Measurements from ENCODE around the gene BMP5.
A peak's percentile ranks its signal among the peaks of the same experiment; 100 is the strongest.

Gene BMP5

DNA sequence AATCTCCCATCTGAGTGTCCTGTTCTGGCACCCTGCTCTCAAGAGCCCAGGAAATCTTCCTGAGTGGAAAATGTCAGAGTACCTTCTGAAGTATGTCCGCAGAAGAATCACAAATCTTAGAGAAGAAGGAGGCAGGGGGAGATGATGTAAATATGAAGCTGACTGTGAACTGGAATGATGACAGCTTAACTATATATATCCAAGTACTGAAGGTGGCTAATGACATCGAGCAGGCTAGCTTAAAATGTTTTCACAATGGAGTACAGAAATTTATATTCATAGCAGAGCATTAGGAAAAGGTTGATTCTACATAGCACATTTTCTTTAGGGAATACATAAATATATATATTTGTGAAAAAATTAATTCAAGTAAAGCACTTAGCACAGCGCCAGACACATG, 64.3 kb downstream of the BMP5 start:
- no peak for DNase-seq (ENCODE audit: low read depth)

DNA sequence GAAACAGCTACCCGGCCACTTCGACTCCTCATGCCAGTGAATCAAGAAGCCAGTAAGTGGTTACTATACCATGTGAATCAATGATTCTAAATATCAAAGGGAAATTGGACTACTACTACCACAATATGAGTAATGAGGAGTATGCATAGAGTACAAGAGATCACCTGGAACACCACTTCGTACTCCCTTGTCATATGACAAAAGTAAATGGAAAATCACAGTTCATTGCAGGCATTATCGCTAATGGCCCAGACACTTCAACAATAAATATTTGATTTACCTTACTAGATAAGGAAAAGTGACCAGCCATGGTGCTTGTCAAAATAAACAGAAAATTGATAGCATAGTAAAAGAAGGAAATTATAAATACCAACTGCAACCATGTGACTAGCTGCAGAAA, 73.1 kb downstream of the BMP5 start:
- DNase-seq (ENCODE audit: low read depth): no peak

DNA sequence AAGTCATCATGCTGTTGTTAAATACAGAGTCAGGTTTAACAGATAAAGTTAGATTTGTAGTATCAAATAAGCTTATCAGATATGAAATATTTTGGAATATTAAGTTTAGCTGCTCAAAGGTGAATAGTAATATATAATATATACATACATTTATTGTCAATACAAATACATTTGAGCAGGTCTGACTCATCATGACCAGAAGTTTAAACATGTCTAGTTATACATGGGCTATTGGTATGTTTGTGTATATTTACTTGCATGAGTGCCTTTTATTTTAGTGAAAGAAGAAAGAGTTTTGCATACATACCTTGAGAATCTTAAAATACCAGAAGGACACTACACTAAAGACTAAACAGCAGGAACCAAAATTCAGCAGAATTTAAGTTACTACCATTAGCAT, 76.8 kb downstream of the BMP5 start:
- no peak for DNase-seq (ENCODE audit: low read depth)

DNA sequence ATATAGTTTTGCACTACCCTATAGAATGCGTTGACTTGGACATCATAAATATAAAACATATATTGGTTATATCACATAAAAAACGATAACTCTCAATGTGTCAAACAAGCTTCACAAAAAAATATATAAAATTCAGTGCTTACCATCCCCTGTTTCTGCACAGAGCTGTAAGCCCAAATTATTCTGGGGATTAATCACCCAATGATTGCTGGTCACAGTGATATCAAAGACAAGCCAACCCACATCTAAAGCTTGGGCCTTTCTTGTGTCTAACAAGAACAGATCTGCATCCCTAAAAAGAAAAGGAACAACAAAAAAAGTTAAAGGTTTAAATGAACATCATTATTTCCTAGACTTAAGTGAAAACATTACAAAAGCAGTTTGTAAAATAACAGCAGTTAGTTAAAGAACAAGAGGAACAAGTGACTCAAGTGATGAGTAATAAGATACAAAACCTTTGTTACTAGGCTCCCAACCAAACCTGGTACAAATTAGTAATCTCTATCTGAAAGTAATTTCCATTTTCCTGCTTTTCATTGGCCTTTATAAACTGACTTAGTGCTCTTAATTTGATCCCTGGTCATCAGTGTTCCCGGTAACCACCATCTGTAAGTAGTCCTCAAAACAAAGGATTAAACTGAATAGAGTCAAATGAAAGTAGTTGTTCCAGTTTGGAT, 81.1 kb downstream of the BMP5 start:
- peak; percentile 45 for DNase-seq (ENCODE audit: low read depth)

DNA sequence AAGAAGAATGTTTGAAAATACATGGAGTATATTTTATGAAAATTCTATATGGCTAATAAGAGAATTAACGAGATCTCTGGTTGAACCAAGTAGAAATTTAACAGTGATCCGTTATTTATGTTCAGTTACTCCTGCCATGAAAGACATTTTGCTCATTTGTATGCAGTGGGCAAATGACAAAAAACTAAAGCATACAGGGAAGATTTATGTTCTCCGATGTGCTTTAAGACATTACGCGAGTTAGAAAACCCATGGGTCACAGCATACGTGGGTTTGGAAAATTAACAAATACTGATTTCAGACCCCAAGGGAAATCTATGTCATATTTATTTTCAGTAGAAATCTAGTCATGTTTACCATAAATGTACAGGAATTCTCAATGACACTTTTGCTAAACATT, 90.1 kb downstream of the BMP5 start:
- DNase-seq (ENCODE audit: low read depth): no peak

DNA sequence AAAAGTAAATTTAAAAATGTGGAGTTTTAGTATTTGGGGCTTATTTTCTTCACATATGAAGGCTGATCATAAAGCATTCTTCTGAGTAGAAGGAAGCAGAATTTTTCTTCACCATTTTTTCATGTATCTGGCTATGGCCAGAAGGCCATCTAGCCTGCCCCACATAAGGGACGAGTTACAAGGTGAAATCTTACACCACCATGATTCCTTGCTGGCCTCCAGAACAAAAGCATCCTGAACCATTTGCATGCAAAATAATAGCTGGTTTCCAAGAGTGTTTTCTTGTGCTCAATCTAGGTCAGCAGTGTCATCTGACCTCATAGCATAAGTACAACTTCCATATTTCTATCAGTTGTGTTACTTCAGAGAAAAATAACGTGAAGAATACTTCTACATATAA, 93.1 kb downstream of the BMP5 start:
- no peak for DNase-seq (ENCODE audit: low read depth)

DNA sequence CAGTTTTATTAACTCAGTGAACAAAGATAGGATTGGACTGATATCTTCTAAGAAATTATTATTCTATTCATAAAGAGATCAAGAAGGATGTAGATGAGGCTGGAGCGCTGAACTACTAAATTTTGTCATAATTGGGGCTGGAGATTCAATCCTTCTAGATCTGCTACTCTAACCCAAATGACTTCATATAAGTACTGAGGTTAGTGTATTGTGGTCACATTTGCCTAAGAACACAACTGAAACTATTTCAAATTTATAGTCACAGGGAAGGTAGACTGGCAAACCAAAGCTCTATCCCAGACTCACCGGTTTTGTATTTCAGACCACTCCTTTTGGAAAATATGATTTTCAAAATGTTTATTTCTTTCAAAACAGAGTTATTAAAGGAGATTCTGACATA, 96.7 kb downstream of the BMP5 start:
- no peak for DNase-seq (ENCODE audit: low read depth)

DNA sequence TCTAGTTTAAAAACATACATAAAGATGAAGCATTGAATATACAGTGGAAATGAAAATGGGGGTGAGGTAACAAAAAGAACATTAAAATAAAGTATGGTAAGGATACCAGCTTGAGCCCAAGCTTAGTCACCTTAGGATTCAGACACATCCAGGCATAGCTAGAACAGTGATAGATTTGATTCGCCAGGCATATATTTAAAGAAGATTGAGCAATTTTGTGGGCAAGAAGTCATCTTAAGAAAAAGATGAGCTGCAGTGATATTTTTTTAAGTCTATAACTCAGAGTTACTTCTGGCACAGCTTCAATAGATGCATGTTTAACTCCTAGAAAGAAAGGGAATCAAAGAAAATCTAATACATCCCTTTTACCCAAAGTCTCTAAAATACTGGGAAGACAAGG, 97.9 kb downstream of the BMP5 start:
- DNase-seq (ENCODE audit: low read depth): peak; percentile 29

DNA sequence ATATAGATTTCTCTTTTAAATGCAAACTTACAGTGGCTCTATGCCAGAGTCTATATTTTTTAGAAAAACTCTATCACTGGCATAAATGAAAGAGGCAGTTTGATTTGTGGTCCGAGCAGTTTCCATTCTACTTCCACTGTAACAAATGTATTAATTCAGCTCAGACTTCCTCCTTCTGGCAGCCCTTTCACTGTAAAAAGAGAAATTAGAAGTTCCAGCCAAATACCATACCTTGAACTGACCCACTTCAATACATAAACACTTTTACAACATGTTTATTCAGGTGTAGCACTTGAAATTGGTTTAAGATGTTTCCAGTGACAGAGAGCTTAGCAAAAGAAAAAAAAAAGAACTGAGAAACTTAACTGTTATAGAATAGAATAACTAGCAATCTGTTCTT, 99.3 kb downstream of the BMP5 start:
- DNase-seq (ENCODE audit: low read depth): no peak

DNA sequence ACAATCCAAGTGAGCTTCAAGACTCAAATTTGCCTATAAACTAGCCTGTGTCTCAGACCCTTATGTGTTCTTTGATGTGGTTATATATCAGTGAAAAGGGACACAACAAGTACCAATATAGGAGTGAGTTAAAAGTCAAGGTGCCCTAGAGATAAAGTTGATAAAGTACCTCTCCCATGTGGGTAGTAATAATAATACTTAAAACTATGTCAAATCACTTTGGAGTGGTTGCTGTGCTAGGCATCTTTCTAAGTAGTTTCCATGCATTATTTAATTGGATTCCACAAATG, 100.4 kb downstream of the BMP5 start:
- no peak for DNase-seq (ENCODE audit: low read depth)

DNA sequence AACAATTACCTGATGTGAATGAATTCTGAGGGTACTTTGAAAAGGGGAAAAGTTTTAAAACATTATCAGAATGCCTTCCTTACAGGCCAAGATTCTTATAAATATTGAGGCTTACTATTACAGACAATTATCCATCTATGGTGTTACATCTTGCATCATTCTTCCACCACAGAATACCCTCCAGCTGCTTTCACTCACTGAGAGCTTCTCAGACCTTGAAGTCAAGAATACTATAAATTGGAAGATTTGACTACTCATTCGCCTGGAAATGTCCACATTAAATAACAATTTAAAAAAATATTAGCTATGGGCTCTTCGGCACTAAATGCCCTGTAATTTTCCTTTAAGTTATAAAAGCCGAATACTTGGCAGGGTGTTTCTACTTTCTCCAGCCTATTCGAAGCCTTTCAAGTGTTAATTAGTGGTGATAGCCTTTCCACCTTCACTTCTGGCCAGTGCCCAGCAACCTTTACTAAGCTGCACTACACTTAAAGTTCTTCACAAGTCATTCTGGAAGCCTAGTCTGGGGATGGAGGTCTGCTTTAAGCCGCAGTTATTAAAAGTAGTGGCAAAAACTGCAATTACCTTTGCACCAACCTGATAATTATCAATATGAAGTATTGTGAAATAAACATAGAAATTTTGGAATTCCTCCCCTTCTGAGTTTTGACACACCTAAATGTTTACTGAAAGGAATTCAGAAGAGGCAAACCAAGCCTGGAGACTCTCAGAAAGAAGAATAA, 100.9 kb downstream of the BMP5 start:
- no peak for DNase-seq (ENCODE audit: low read depth)

DNA sequence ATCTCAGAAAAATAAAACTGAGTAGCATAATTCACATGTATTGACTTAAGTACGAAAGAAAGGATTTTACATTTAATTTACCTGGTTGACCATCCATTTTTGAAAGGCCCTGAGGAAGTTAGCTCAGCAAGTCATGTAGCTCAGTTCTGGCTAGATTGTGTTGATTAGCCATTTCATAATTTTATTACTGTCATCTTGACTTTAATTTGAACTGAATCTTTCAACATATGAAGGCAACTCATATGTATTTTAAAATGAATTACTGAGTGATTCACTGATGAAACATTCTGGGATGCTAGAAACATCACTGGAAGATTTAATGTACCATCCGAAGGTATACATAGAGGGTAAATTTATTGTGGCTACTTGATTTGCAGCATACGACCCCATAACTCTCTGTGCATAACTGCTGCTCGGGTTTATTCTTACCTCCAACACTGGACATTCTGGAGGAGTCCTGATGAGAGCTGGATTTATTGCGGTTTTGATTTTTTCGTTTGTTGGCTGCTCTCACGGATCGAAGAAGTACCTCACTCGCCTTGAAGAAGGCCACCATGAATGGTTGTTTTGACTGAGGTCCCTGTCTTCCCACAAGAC, 101.7 kb downstream of the BMP5 start:
- no peak for DNase-seq (ENCODE audit: low read depth)

DNA sequence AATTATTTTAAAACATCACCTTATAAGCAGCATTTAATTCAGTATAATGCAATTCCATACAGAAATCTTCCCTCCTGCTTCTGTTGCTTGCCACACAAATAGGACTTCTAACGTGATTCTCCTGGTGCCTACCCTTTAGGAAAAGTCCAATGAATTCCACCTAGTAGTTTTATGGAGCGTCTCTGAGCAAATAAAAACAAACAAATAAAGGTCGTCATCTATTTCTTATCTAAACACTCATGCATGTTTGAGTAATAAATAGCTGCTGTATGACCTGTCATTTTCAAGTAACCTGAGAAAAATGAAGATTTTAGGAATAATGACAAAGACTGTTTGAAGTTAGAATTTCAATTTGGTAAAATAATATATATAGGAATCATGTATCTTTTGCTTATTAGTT, 102.7 kb downstream of the BMP5 start:
- DNase-seq (ENCODE audit: low read depth): no peak

DNA sequence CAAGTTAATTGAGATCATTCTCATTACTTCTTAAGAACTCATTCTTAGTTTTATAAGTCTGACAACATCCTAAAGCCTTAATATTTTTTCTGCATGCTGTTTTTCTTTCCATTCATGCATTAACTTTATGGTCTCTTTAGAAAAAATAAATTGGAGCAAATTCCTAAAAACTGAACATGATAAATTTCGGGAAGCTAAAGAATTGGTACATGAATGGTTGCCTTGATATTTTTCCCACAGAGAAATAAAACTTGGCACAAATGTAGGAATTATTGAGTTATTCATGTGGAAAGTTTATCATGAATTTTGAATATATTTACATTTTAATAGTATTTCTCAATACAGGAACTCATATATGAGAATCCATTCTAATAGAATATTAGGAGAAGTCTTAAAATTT, 115.9 kb downstream of the BMP5 start:
- DNase-seq (ENCODE audit: low read depth): no peak

DNA sequence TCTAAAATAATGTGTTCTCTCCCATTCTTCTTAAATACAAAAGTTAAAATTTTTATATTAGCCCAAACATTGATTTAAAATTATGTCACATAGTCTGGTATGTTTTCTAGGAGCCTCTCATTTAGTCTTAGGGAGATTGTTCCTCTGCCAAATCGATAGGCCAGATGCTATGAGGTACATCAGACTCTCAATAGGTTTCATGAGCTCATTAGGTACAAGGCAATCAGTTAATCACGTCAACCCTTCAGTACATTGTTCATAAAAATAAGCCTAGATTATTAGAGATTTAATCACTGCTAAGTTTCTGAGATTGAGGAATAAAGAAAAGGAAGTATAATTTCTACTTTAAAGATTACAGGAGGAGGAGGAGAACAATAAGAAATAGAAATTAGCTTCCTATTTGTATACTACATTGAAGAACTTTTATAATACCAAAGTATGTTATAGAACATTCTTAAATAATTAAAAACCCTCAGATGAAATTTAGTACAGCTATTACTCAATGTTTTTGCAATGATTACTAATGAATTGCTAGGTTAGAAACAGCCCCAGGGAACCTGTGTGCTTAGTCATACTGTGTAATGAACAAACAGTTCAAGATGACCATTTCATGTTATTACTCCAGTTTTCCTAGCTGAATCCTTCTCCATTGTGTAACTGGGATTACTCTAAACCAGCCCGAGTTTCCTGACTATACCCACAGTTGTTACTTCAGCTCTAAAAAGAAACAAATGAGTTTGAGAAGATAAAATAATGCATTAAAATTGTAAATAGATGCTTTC, 117.0 kb downstream of the BMP5 start:
- DNase-seq (ENCODE audit: low read depth): peak; percentile 77

DNA sequence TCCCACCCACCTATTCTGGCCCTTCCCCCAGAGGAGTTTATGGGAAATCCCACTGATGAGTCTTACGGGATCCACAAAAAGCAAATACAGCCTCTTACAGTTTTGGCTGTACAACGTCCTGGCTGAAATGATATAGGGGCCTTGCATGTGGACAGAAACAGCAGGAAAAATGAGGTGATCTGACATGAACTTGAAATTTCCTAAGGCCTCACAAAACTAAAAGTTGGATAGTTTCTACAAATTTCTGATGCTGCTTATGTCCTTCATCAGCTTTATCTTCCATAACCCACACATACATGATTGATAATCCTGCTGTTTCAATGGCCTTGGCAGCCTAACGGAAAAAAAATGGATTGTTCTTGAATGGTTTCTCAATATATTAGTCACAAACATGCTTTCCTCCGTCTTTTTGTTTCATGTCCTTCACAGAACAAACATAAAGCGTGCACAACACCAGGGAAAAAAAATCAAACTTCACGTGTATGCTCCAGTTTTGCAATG, 118.8 kb downstream of the BMP5 start:
- no peak for DNase-seq (ENCODE audit: low read depth)

DNA sequence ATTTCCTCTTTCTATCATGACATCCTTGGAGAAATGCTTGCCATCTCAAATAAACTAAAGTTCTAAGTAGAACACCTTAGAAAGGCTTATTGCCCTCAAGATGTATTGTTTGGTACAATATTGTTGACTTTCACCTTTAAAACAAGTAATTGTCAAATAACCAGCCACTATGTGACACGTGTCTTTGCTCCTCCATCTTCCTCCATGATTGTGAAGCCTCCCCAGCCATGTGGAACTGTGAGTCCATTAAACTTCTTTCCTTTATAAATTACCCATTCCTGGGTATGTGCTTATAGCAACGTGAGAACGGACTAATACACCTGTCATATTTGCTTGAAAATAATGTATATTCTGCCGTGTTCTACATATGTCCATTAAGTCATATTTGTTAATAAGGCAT, 126.5 kb downstream of the BMP5 start:
- no peak for DNase-seq (ENCODE audit: low read depth)

DNA sequence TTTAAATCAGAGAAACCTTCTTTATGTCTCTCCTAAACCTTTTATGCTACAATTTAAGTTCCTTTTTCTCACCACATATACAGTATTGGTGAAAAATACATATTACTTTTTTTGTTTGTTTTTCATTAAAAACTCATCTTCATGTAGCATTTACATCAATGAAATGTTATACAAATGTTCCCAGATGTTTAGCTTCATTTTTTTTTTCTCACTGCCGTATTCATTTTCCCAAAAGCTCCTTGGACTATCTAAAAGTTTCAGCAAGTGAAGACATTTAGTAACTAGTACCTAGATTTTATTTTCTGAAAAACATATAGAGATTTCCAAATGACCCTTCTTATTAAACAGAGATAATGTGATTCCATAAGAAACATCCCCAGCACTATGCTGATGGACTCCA, 128.9 kb downstream of the BMP5 start:
- DNase-seq (ENCODE audit: low read depth): no peak

DNA sequence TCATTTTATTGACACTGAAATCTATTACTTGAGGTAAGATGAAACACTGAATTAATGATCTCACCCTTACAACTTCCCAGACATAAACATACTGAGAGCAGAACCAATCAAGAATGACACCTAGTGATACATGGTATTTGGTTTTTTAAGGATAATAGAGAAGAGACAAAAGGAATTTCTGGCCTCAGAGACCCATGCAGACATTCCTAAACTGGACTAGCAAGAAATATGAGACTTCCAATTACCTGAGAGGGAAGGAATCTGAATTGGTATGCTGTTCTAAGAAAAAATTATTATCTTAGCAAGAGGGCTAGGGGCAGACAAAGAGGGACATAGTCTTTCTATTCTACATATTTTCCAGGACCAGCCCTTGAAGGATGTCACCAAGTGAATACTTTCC, 141.1 kb downstream of the BMP5 start:
- no peak for DNase-seq (ENCODE audit: low read depth)

DNA sequence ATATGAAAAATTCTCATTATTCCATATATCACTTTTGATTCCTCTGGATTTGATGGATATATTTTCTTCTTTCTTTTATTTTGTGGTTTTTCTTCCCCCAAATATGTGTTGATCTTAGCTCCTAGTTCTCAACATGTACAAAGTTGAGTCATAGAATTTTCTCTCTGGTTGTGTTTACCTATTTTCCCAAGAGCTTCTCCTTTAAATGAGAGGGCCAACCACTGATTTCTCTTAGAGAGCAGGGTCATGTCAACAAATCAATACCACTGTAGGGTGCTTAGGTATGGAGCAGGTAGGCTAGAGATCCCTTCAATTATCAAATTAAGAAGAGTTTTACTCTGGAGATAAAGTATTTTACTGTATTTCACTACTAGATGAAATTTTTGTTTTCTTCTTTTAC, 145.7 kb downstream of the BMP5 start:
- no peak for DNase-seq (ENCODE audit: low read depth)

DNA sequence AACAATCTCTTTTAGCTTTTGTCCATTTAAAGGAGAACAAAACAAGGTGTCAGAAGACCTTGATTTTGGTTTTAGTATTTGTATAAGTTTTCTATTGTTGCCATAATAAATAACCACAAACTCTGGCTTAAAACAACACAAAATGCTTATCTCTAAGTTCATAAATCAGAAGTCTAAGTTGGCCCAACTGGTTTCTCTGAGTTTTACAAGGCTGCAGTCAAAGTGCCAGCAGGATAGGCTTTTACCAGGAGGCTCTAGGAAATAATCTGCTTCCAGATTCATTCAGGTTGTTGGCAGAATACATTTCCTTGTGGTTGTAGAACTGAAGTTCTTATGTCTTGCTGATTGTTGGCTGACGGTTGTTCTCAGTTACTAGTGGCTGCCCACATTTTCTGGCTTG, 149.2 kb downstream of the BMP5 start:
- no peak for DNase-seq (ENCODE audit: low read depth)

DNA sequence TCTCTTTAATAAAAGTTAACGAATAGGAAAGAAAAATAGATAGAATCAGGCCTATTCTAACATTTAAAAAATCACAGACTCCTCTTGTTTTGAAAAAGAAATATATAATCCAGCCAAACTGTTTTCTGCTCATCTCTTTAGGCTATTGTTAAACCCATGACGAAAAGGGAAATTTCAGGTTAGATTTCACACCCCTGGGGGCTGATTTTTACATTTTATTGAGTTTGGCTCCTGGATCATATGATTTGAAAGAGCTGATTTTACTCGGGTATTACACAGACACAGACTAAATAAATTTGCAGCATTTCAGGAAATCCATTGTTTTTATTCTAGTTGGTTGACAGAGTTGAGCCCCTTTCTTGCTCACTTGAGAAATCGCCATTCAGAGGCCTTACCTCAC, 160.6 kb downstream of the BMP5 start:
- no peak for DNase-seq (ENCODE audit: low read depth)

DNA sequence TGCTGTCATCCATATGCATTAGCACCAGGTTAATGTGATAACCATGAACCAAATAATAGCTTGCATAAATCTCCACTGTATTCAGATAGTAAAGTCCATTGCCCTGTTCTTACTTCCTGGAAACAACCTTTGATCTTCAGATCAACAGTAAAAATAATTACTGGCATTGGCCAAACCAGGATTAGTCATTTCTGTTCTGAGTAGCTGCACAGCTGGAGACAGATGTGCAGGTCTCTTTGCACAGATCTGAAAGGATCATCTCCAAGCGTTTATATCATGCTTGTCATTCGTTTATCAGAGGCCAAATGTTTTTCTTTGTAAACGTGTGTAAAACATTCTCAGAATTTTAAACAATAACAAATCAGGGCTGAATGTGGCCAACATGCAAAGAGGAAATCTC, 162.0 kb downstream of the BMP5 start:
- DNase-seq (ENCODE audit: low read depth): no peak

Measured in HS-5 (cell line).